HUES48 (cell line): Measurements from ENCODE around the gene SNX12.
A peak's percentile ranks its signal among the peaks of the same experiment; 100 is the strongest.

Experiments used
- H3K27ac ChIP-seq: one replicate; pipeline ENCODE4 v1.7.0; 2013; ENCODE audit warnings: low read depth, low read length, inconsistent platforms
- H3K27me3 ChIP-seq: 2 replicates; pipeline ENCODE4 v1.6.1; 2013; ENCODE audit warnings: mild to moderate bottlenecking, low read length; ENCODE audit not compliant: control insufficient read depth, insufficient read depth
- H3K36me3 ChIP-seq: 2 replicates; pipeline ENCODE4 v1.6.1; 2013; ENCODE audit warnings: low read length; ENCODE audit not compliant: control insufficient read depth, insufficient read depth
- H3K4me1 ChIP-seq: 2 replicates; pipeline ENCODE4 v1.6.1; 2013; ENCODE audit warnings: mild to moderate bottlenecking, low read length; ENCODE audit not compliant: control insufficient read depth, insufficient read depth
- H3K4me3 ChIP-seq: 2 replicates; pipeline ENCODE4 v1.5.1; 2013; ENCODE audit warnings: mild to moderate bottlenecking, low read depth, low read length
- H3K9ac ChIP-seq: 2 replicates; pipeline ENCODE4 v1.6.1; 2013; ENCODE audit warnings: mild to moderate bottlenecking, low read depth, low read length, moderate library complexity
- H3K9me3 ChIP-seq: 2 replicates; pipeline ENCODE4 v1.6.1; 2013; ENCODE audit warnings: low read length; ENCODE audit not compliant: control insufficient read depth, insufficient read depth

The SNX12 gene

DNA sequence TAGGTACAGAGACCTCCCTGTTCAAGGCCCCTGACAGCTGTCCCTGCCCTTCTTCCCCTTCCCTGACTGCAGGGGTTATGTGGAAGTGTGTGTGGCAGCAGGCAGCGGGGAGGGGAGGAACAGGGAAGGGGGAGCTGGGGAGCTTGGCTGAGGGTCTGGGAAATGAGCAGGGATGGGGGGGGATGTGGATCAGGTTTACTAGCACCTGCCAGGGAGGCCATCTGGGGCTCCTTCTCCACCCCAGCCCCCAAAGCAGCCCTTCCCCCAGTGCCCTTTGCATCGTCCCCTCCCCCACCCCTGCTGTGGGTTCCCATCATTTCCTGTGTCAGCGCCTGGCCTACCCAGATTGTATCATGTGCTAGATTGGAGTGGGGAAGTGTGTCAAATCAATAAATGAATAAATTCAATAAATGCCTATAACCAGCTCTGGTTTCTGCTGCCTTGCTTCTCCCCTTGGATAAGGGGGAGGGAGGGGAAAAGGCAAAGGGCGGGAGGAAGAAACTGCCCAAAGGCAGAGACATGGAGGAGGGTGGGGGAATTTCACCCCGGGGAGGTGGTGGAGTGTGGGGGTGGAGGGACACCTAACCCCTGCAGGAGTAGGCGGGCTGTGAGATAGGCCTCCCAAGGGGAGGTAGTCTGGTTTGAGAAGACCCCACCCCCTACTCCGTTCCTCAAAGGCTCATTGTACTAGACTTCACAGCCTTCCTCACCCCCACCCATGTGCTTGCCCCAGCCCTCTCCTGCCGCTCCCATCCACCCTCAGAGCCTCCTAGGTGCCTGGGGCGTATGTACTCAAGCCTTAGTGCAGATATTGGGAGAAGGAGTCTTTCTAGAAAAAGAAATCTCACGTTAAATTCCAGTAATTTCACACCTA lies 35.2 kb upstream of the SNX12 start:
- Histone ChIP-seq H3K36me3 (peaks cover 7% of the 10 kb centered on the region; the same call in 1 of the 2 replicates), H3K27ac (peak overlapping the region; percentile 82), H3K9me3 (peaks cover 20% of the 10 kb centered on the region), H3K4me3 (peak overlapping the region; percentile 51), H3K27me3 (peaks cover 4% of the 10 kb centered on the region; the same call in 1 of the 2 replicates), H3K9ac (peak overlapping the region; percentile 36; the same call in 1 of the 2 replicates), H3K4me1 (peaks cover 32% of the 10 kb centered on the region)

DNA sequence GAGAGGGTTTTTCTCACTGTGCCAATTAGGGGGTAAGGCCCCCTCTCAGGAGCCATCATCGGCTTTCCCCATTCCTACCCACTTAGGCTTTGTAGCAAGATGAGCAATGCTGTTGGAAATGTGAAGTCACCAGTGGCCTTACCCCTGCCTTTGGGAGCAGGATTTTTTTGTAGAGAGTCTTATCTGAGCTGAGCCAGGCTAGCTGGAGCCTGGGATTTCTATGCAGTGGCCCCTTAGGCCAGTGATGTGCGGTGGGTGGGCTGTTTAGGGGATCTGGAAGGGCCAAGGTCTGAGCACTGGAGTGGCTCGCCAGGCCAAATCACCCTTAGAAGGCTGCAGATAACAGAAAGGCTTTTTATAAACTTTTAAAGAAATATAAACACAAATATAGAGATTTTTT lies 34.2 kb upstream of the SNX12 start:
- Histone ChIP-seq H3K4me3 (no peak overlapping the region), H3K27me3 (peaks cover 10% of the 10 kb centered on the region; the same call in 1 of the 2 replicates), H3K27ac (peak overlapping the region; percentile 82), H3K9me3 (peaks cover 15% of the 10 kb centered on the region), H3K36me3 (peaks cover 7% of the 10 kb centered on the region; the same call in 1 of the 2 replicates), H3K4me1 (peaks cover 32% of the 10 kb centered on the region), H3K9ac (no peak overlapping the region)

DNA sequence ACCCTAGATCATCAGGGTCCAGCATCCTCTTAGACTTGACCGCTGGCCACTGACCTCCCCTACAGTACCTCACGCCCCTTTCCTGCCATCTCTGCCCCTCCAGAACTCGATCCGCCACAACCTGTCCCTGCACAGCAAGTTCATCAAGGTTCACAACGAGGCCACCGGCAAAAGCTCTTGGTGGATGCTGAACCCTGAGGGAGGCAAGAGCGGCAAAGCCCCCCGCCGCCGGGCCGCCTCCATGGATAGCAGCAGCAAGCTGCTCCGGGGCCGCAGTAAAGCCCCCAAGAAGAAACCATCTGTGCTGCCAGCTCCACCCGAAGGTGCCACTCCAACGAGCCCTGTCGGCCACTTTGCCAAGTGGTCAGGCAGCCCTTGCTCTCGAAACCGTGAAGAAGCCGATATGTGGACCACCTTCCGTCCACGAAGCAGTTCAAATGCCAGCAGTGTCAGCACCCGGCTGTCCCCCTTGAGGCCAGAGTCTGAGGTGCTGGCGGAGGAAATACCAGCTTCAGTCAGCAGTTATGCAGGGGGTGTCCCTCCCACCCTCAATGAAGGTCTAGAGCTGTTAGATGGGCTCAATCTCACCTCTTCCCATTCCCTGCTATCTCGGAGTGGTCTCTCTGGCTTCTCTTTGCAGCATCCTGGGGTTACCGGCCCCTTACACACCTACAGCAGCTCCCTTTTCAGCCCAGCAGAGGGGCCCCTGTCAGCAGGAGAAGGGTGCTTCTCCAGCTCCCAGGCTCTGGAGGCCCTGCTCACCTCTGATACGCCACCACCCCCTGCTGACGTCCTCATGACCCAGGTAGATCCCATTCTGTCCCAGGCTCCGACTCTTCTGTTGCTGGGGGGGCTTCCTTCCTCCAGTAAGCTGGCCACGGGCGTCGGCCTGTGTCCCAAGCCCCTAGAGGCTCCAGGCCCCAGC lies 32.7 kb upstream of the SNX12 start:
- H3K9ac ChIP-seq: no peak overlapping the region
- peaks cover 7% of the 10 kb centered on the region; the same call in 1 of the 2 replicates for H3K36me3 ChIP-seq
- H3K9me3 ChIP-seq: peaks cover 12% of the 10 kb centered on the region
- H3K27ac ChIP-seq: no peak overlapping the region
- H3K4me1 ChIP-seq: peaks cover 32% of the 10 kb centered on the region
- peak overlapping the region; percentile 52; the same call in 1 of the 2 replicates for H3K4me3 ChIP-seq
- peaks cover 13% of the 10 kb centered on the region; the same call in 1 of the 2 replicates for H3K27me3 ChIP-seq

DNA sequence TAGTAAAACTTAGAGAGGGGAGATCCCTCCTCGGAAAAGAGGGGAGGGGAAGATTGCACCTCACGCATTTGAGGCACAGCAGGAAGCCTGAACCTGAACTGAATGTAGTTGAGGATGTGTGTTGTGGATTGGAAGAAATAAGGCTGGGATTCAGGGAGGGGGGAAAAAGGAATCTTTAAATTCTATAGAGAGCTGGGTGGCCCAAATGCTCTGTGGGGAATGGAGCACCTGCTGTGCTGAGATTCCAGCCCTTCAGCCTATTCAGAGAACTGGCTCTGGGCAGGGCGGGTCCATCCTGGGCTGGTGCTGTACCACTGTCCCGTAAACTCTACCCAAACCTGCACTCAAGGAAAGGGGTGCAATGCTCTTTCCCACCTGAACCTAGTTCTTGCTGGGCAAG lies 31.6 kb upstream of the SNX12 start:
- peaks cover 32% of the 10 kb centered on the region for H3K4me1 ChIP-seq
- H3K4me3 ChIP-seq: peak overlapping the region; percentile 52
- peaks cover 7% of the 10 kb centered on the region; the same call in 1 of the 2 replicates for H3K36me3 ChIP-seq
- no peak overlapping the region for H3K9ac ChIP-seq
- H3K27ac ChIP-seq: peak overlapping the region; percentile 61
- peaks cover 13% of the 10 kb centered on the region; the same call in 1 of the 2 replicates for H3K27me3 ChIP-seq
- H3K9me3 ChIP-seq: peaks cover 12% of the 10 kb centered on the region

DNA sequence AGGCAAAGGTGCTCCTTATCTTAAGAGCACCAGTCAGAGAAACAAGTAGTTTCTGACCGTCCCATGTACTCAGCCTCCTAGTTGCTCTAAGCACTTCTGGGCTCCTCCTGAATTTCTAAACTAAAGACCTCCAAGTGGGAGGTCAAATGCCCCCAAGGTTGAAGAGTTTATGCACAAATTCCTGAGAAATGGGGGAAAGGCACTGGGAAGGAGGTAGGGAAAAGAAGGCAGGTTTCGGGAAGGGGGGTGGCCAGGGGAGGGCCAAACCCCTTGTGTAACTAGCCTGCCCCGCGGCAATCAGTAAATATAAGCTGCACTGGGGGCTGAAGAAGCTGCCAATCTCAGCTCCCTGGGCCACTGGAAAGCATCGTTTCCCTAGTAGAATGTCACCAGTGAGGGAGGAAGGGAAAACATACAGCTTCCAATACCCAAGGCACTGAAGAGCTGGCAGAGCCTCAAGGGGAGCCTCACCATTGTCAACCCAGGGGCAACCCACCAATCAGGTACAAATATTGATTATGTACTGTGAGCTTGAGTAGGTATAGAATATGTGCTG lies 30.9 kb upstream of the SNX12 start:
- Histone ChIP-seq H3K9me3 (peaks cover 11% of the 10 kb centered on the region), H3K4me1 (peaks cover 26% of the 10 kb centered on the region), H3K27me3 (peaks cover 13% of the 10 kb centered on the region; the same call in 1 of the 2 replicates), H3K27ac (peak overlapping the region; percentile 36), H3K36me3 (peaks cover 7% of the 10 kb centered on the region; the same call in 1 of the 2 replicates), H3K4me3 (peak overlapping the region; percentile 52), H3K9ac (no peak overlapping the region)

DNA sequence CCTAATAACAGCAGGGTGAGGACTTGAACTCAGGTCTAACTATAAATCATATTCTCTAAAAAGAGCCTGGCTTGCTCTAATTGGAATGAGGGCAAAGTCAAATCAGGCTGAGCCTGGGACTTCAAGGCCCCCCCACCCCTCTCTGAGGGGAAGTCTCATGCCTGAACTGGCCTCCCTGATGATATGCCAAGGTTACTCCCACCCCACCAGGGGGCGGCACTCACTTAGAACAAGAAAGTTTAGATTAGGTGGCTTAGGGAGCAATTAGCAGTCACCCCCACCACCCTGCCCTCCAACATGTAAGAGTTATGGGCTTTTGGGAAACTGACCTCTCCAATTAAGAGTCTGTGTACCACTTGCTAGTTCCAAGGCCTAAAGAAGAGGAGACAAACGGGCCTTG lies 30.2 kb upstream of the SNX12 start:
- Histone ChIP-seq H3K27me3 (peaks cover 13% of the 10 kb centered on the region; the same call in 1 of the 2 replicates), H3K9ac (no peak overlapping the region), H3K36me3 (peaks cover 7% of the 10 kb centered on the region; the same call in 1 of the 2 replicates), H3K27ac (no peak overlapping the region), H3K9me3 (peaks cover 11% of the 10 kb centered on the region), H3K4me3 (peak overlapping the region; percentile 52), H3K4me1 (peaks cover 23% of the 10 kb centered on the region)

DNA sequence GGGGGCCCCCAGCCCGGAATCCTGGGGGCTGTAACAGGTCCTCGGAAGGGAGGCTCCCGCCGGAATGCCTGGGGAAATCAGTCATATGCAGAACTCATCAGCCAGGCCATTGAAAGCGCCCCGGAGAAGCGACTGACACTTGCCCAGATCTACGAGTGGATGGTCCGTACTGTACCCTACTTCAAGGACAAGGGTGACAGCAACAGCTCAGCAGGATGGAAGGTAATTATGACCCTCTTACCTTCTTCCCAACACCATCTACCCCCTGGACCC lies 28.6 kb upstream of the SNX12 start:
- Histone ChIP-seq H3K9me3 (peaks cover 18% of the 10 kb centered on the region), H3K36me3 (peaks cover 3% of the 10 kb centered on the region; the same call in 1 of the 2 replicates), H3K27me3 (peaks cover 13% of the 10 kb centered on the region; the same call in 1 of the 2 replicates), H3K9ac (no peak overlapping the region), H3K4me3 (peak overlapping the region; percentile 81), H3K4me1 (peaks cover 16% of the 10 kb centered on the region; the same call in 1 of the 2 replicates), H3K27ac (no peak overlapping the region)

DNA sequence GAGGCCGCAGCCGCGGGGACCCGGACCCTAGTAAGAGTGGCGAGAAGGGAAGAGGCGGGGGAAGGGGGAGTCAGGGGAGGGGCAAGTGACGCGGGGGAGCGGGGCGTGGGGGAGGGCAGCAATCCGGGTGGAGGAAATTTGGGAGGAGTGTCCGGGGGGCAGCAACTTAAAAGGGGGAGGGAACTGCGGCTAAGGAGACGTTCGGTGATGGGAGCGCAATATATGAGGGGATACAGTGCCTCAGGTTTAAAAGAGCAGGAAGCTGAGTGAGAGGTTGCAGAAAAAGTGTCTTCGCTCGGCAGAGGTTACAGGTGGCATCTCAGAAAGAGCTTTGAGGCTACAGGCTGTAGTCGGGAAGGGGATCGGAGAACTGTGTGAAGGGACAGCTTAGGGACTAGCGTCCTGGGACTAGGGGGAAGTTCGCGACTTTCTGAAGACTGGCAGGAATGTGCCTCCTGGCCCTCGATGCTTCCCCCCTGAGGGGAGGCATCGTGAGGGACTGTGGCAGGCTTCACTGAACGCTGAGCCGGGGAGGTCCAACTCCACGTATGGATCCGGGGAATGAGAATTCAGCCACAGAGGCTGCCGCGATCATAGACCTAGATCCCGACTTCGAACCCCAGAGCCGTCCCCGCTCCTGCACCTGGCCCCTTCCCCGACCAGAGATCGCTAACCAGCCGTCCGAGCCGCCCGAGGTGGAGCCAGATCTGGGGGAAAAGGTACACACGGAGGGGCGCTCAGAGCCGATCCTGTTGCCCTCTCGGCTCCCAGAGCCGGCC lies 28.0 kb upstream of the SNX12 start:
- H3K9ac ChIP-seq: 0 out of 2 replicates have a peak overlapping the region, but pooled peaks have one; percentile 22
- no peaks in the 10 kb centered on the region; the same call in 1 of the 2 replicates for H3K36me3 ChIP-seq
- peaks cover 15% of the 10 kb centered on the region; the same call in 1 of the 2 replicates for H3K4me1 ChIP-seq
- H3K4me3 ChIP-seq: peak overlapping the region; percentile 81
- H3K9me3 ChIP-seq: peaks cover 23% of the 10 kb centered on the region
- peak overlapping the region; percentile 67 for H3K27ac ChIP-seq
- peaks cover 8% of the 10 kb centered on the region; the same call in 1 of the 2 replicates for H3K27me3 ChIP-seq

DNA sequence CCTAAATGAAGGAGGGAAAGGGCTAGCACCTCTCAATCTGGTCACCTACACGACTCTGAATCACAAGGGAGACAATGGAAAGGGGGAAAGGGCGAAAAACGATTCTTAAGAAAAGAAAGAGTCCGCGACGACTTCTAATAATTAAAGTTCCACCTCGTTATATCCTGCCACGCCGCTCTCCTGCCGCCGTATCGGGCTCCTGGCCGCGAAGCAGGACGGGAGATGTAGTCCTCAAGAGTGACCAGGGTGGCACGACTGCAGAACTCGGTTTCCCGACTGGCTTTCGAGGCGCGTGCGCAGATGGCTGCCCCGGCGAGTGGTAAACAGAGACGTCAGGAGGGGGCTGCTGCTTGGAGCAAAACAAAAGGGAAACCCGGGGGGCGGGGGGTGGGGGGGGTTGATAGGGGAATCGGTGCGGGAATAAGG lies 27.4 kb upstream of the SNX12 start, which contains the start of gene FOXO4:
Gene FOXO4, plus strand, starts transcription at position 297 of the 426 bp plus-strand sequence. CDS start 678 bp downstream, outside the sequence.
- Histone ChIP-seq H3K9me3 (peaks cover 25% of the 10 kb centered on the region), H3K9ac (0 out of 2 replicates have a peak within 1 kb of the TSS, but pooled peaks have one; percentile 22), H3K4me1 (peaks cover 9% of the 10 kb centered on the region; the same call in 1 of the 2 replicates), H3K27me3 (peaks cover 8% of the 10 kb centered on the region; the same call in 1 of the 2 replicates), H3K4me3 (peak within 1 kb of the TSS; percentile 81), H3K27ac (peak within 1 kb of the TSS; percentile 67), H3K36me3 (no peaks in the 10 kb centered on the region)
